HepG2 (cell line): ENCODE data around the gene ZBTB48. TPM values are rescaled to one million over a fixed set of nuclear protein-coding genes. Genes with fewer than 3 reads are reported as not detected.

Source experiments
- HDAC1 ChIP-seq: sonication (generic); formaldehyde crosslinking; IDR thresholded peaks from 2 replicates; pipeline ENCODE4 v1.5.1; 2020; ENCODE audit warnings: mild to moderate bottlenecking, missing genetic modification reagents
- HOXA3 ChIP-seq: sonication (generic); formaldehyde crosslinking; IDR thresholded peaks from 2 replicates; pipeline ENCODE4 v1.5.0; 2020; ENCODE audit warnings: missing genetic modification reagents
- SOX6 ChIP-seq, 2 experiments: fragments of 450-650 bp in 1 of 2; sonication (generic) in 1 of 2; formaldehyde crosslinking in 1 of 2; IDR thresholded peaks; 2 replicates each; pipeline versions ENCODE4 v1.4.0 to v1.6.1; 2017 to 2020; ENCODE audit warnings: antibody characterized with exemption in 1 of 2, mild to moderate bottlenecking in 1 of 2, missing genetic modification reagents in 1 of 2
- SRY ChIP-seq: sonication (generic); formaldehyde crosslinking; IDR thresholded peaks from 2 replicates; pipeline ENCODE4 v1.8.0; 2022; ENCODE audit warnings: mild to moderate bottlenecking, missing genetic modification reagents
- YEATS4 ChIP-seq: sonication (generic); formaldehyde crosslinking; IDR thresholded peaks from 2 replicates; pipeline ENCODE4 v1.4.0; 2020; ENCODE audit warnings: missing genetic modification reagents, borderline replicate concordance
- ZNF530 ChIP-seq: sonication (generic); formaldehyde crosslinking; IDR thresholded peaks from 2 replicates; pipeline ENCODE4 v1.5.0; 2020; ENCODE audit warnings: low read depth, mild to moderate bottlenecking, missing genetic modification reagents
- ZNF703 ChIP-seq: sonication (generic); formaldehyde crosslinking; IDR thresholded peaks from 2 replicates; pipeline ENCODE4 v1.5.1; 2020; ENCODE audit warnings: missing genetic modification reagents, mild to moderate bottlenecking, moderate library complexity, borderline replicate concordance
- polyA plus RNA-seq, 8 experiments: library from polyadenylated mRNA; depleted of rRNA in 3 of 8; stranded (reverse) in 7 of 8; unstranded in 1 of 8; fragments of >200 nt; fragmentation: Illumina TruSeq in 4 of 8; extraction: Trizol in 4 of 8; gene quantifications; 2 replicates each; pipeline versions ENCODE4 v1.2.1 to v1.2.3, GENCODE V29; 2011 to 2016; ENCODE audit warnings: low read depth in 4 of 8, missing spikeins in 1 of 8, mixed read lengths in 1 of 8; ENCODE audit not compliant: insufficient read depth in 1 of 8
- total RNA-seq, 5 experiments: library from RNA; depleted of rRNA; stranded (reverse); fragments of >200 nt; fragmentation: Illumina TruSeq; extraction: Trizol; gene quantifications; 2 replicates each; pipeline ENCODE4 v1.2.3, GENCODE V29; 2016; ENCODE audit warnings: low read depth in 1 of 5
- TF ChIP-seq, protein P1 (sequence below): sonication (generic); formaldehyde crosslinking; IDR thresholded peaks from 2 replicates; pipeline ENCODE4 v1.5.0; 2020; ENCODE audit warnings: missing genetic modification reagents
- TF ChIP-seq, protein P2 (sequence below): sonication (generic); formaldehyde crosslinking; IDR thresholded peaks from 2 replicates; pipeline ENCODE4 v1.5.0; 2020; ENCODE audit warnings: missing genetic modification reagents
- TF ChIP-seq, protein P3 (sequence below): sonication (generic); formaldehyde crosslinking; IDR thresholded peaks from 2 replicates; pipeline ENCODE4 v1.8.0; 2022; ENCODE audit warnings: missing genetic modification reagents, mild to moderate bottlenecking, inconsistent platforms, borderline replicate concordance
- TF ChIP-seq, protein P4 (sequence below): sonication (generic); formaldehyde crosslinking; conservative IDR thresholded peaks from 2 replicates; pipeline ENCODE4 v1.4.0; 2020; ENCODE audit warnings: missing genetic modification reagents
- TF ChIP-seq, protein P5 (sequence below), 2 experiments: fragments of 450-650 bp in 1 of 2; sonication (generic) in 1 of 2; formaldehyde crosslinking in 1 of 2; IDR thresholded peaks; 2 replicates each; pipeline versions ENCODE4 v1.6.1 to v1.8.0; 2016 to 2022; ENCODE audit warnings: antibody characterized with exemption in 1 of 2, mild to moderate bottlenecking in 1 of 2, missing genetic modification reagents in 1 of 2

The ZBTB48 gene
- total and polyA plus RNA-seq, 2 of the 13 experiments (the other 11 are each of a cell fraction or from before 2014, with no cell fraction given), result 13.0 to 17.1 TPM

DNA sequence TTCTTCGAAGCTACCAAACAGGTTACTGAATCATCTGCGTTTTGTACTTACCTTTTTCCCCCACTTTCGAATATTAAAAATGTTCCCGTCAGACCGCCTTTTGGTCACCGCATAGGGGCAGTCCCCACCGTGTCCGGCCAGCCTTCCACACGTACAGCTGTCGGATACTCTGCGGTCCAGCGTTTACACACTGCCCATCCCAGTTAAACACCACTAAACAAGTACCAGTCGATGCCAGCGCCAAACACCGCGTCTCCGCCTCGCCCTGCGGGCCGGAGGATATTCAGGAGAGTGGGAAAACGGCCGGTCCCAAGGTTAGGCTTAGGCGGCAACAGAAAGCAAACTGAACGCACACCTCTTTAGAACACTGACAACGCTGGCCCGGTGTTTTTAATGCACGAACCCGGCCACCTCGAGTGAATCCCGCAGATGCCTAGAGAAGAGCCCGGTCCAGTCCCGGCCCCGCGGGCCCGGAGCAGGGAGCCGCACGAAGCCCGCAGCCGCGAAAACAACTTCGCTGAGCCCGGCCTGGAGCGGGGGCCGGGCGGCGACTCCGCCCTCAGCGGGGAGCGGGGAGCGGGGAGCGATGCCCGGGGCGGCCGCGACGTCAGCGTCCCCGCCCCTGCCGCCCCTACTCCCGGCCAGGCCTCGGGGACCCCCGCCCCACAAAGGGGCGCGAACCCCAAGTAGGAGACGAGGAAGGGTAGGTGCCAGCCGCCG lies 33.0 kb downstream of the ZBTB48 start (continued):
- TF ChIP-seq HOXA3 (0 out of 2 replicates have a peak, but pooled peaks have one; percentile 7), SOX6 (IDR thresholded peaks at IDR 0.05) (no peak), SOX6 (CRISPR knock-in tag; IDR thresholded peaks at IDR 0.05) (0 out of 2 replicates have a peak, but pooled peaks have one; percentile 30), ZNF530 (CRISPR knock-in tag) (no peak), YEATS4 (CRISPR knock-in tag) (peak; percentile 44; the same call in 1 of the 2 replicates), ZNF703 (CRISPR knock-in tag) (0 out of 2 replicates have a peak, but pooled peaks have one; percentile 42), SRY (peak; percentile 52; the same call in 1 of the 2 replicates), HDAC1 (CRISPR knock-in tag) (peak; percentile 65)
- TF ChIP-seq, protein P1, sequence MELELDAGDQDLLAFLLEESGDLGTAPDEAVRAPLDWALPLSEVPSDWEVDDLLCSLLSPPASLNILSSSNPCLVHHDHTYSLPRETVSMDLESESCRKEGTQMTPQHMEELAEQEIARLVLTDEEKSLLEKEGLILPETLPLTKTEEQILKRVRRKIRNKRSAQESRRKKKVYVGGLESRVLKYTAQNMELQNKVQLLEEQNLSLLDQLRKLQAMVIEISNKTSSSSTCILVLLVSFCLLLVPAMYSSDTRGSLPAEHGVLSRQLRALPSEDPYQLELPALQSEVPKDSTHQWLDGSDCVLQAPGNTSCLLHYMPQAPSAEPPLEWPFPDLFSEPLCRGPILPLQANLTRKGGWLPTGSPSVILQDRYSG (CRISPR knock-in tag), result peak; percentile 15; the same call in 1 of the 2 replicates
- TF ChIP-seq, protein P2, sequence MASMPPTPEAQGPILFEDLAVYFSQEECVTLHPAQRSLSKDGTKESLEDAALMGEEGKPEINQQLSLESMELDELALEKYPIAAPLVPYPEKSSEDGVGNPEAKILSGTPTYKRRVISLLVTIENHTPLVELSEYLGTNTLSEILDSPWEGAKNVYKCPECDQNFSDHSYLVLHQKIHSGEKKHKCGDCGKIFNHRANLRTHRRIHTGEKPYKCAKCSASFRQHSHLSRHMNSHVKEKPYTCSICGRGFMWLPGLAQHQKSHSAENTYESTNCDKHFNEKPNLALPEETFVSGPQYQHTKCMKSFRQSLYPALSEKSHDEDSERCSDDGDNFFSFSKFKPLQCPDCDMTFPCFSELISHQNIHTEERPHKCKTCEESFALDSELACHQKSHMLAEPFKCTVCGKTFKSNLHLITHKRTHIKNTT (CRISPR knock-in tag), result no peak
- TF ChIP-seq, protein P3, sequence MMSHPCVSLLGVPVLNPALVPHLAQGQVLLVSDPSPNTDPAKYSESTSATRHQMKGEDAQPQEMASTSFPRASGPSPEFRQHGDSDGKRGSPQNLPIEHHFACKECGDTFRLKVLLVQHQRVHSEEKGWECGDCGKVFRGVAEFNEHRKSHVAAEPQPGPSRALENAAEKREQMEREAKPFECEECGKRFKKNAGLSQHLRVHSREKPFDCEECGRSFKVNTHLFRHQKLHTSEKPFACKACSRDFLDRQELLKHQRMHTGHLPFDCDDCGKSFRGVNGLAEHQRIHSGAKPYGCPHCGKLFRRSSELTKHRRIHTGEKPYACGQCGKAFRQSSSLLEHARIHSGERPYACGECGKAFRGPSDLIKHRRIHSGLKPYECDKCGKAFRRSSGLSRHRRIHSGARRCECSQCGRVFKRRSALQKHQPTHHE (CRISPR knock-in tag), result no peak
- TF ChIP-seq, protein P4, sequence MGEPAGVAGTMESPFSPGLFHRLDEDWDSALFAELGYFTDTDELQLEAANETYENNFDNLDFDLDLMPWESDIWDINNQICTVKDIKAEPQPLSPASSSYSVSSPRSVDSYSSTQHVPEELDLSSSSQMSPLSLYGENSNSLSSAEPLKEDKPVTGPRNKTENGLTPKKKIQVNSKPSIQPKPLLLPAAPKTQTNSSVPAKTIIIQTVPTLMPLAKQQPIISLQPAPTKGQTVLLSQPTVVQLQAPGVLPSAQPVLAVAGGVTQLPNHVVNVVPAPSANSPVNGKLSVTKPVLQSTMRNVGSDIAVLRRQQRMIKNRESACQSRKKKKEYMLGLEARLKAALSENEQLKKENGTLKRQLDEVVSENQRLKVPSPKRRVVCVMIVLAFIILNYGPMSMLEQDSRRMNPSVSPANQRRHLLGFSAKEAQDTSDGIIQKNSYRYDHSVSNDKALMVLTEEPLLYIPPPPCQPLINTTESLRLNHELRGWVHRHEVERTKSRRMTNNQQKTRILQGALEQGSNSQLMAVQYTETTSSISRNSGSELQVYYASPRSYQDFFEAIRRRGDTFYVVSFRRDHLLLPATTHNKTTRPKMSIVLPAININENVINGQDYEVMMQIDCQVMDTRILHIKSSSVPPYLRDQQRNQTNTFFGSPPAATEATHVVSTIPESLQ (CRISPR knock-in tag), result 0 out of 2 replicates have a peak, but pooled peaks have one; percentile 56
- TF ChIP-seq, protein P5, sequence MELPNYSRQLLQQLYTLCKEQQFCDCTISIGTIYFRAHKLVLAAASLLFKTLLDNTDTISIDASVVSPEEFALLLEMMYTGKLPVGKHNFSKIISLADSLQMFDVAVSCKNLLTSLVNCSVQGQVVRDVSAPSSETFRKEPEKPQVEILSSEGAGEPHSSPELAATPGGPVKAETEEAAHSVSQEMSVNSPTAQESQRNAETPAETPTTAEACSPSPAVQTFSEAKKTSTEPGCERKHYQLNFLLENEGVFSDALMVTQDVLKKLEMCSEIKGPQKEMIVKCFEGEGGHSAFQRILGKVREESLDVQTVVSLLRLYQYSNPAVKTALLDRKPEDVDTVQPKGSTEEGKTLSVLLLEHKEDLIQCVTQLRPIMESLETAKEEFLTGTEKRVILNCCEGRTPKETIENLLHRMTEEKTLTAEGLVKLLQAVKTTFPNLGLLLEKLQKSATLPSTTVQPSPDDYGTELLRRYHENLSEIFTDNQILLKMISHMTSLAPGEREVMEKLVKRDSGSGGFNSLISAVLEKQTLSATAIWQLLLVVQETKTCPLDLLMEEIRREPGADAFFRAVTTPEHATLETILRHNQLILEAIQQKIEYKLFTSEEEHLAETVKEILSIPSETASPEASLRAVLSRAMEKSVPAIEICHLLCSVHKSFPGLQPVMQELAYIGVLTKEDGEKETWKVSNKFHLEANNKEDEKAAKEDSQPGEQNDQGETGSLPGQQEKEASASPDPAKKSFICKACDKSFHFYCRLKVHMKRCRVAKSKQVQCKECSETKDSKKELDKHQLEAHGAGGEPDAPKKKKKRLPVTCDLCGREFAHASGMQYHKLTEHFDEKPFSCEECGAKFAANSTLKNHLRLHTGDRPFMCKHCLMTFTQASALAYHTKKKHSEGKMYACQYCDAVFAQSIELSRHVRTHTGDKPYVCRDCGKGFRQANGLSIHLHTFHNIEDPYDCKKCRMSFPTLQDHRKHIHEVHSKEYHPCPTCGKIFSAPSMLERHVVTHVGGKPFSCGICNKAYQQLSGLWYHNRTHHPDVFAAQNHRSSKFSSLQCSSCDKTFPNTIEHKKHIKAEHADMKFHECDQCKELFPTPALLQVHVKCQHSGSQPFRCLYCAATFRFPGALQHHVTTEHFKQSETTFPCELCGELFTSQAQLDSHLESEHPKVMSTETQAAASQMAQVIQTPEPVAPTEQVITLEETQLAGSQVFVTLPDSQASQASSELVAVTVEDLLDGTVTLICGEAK (IDR thresholded peaks at IDR 0.05), result no peak
- TF ChIP-seq, protein P5 (CRISPR knock-in tag; IDR thresholded peaks at IDR 0.05), result peak; percentile 44; the same call in 1 of the 2 replicates
